ENCODE data around the gene PEX11A.
A peak's percentile ranks its signal among the peaks of the same experiment; 100 is the strongest.

Gene PEX11A

GRCh38 chr15:89679212-89679611, 11.3 kb downstream of the PEX11A start, which contains the start of gene PLIN1:
Gene PLIN1 (minus strand): TSS chr15:89679367. CDS start chr15:89677489, 1,878 bp downstream.
- ChIA-PET CTCF (no interaction called here), POLR2A (no interaction called here)
- H3K9me3 ChIP-seq (ENCODE audit: control extremely low read depth in 1 of 5, control insufficient read depth in 4 of 5, insufficient read depth in 2 of 5, low read depth in 1 of 5, low read length in 4 of 5): no peaks in the 10 kb centered on the region
- H3K27me3 ChIP-seq (replicated peaks in 2 of 5; ENCODE audit: control insufficient read depth in 4 of 5, insufficient read depth in 5 of 5, low read length in 4 of 5): peaks cover 0 to 3% (median 0%) of the 10 kb centered on the region in 5 experiments
- no peak within 1 kb of the TSS for H3K4me3 ChIP-seq (ENCODE audit: control insufficient read depth in 1 of 7, extremely low read depth in 1 of 7, insufficient read depth in 4 of 7, low read depth in 2 of 7, low read length in 6 of 7)
- 100% methylated on average over 2 of the region's 2 CpGs for WGBS (ENCODE audit: insufficient coverage)
- no peak for DNase-seq
- no peaks in the 10 kb centered on the region for H3K4me1 ChIP-seq (ENCODE audit: control extremely low read depth in 1 of 4, control insufficient read depth in 4 of 4, insufficient read depth in 4 of 4, low read length in 3 of 4)
- H3K36me3 ChIP-seq (ENCODE audit: control insufficient read depth in 4 of 4, insufficient read depth in 4 of 4, low read length in 3 of 4): peaks cover 0 to 15% (median 7%) of the 10 kb centered on the region in 4 experiments
- no peak within 1 kb of the TSS for H3K27ac ChIP-seq (ENCODE audit: insufficient read depth in 1 of 2, low read depth in 1 of 2, low read length in 2 of 2, poor library complexity in 1 of 2, severe bottlenecking in 2 of 2)

GRCh38 chr15:89677381-89677780, 13.2 kb downstream of the PEX11A start:
- no peaks in the 10 kb centered on the region for H3K9me3 ChIP-seq (ENCODE audit: control extremely low read depth in 1 of 5, control insufficient read depth in 4 of 5, insufficient read depth in 2 of 5, low read depth in 1 of 5, low read length in 4 of 5)
- POLR2A ChIA-PET: no interaction called here
- H3K4me1 ChIP-seq (ENCODE audit: control extremely low read depth in 1 of 4, control insufficient read depth in 4 of 4, insufficient read depth in 4 of 4, low read length in 3 of 4): no peaks in the 10 kb centered on the region
- H3K4me3 ChIP-seq (ENCODE audit: control insufficient read depth in 1 of 7, extremely low read depth in 1 of 7, insufficient read depth in 4 of 7, low read depth in 2 of 7, low read length in 6 of 7): no peak overlapping the region
- DNase-seq: no peak
- no CpG with 5 or more reads among the region's 1 CpG for WGBS (ENCODE audit: insufficient coverage)
- no peaks in the 10 kb centered on the region for H3K36me3 ChIP-seq (ENCODE audit: control insufficient read depth in 4 of 4, insufficient read depth in 4 of 4, low read length in 3 of 4)
- no peak overlapping the region for H3K27ac ChIP-seq (ENCODE audit: insufficient read depth in 1 of 2, low read depth in 1 of 2, low read length in 2 of 2, poor library complexity in 1 of 2, severe bottlenecking in 2 of 2)
- CTCF ChIA-PET: no interaction called here
- H3K27me3 ChIP-seq (replicated peaks in 2 of 5; ENCODE audit: control insufficient read depth in 4 of 5, insufficient read depth in 5 of 5, low read length in 4 of 5): peaks cover 0 to 3% (median 0%) of the 10 kb centered on the region in 5 experiments

- CTCF ChIA-PET: interaction anchor here (6.8 kb wide), 1 partner anchor 16 kb away, joined by 46 read pairs; no protein-coding TSS in a partner anchor
These were observed 14.9 kb downstream of the PEX11A start for GRCh38 chr15:89675606-89676005.

GRCh38 chr15:89674526-89674925, 16.0 kb downstream of the PEX11A start:
- Histone ChIP-seq H3K4me3 (ENCODE audit: control insufficient read depth in 1 of 7, extremely low read depth in 1 of 7, insufficient read depth in 4 of 7, low read depth in 2 of 7, low read length in 6 of 7) (no peak overlapping the region), H3K27ac (ENCODE audit: insufficient read depth in 1 of 2, low read depth in 1 of 2, low read length in 2 of 2, poor library complexity in 1 of 2, severe bottlenecking in 2 of 2) (no peak overlapping the region), H3K36me3 (ENCODE audit: control insufficient read depth in 4 of 4, insufficient read depth in 4 of 4, low read length in 3 of 4) (no peaks in the 10 kb centered on the region), H3K9me3 (ENCODE audit: control extremely low read depth in 1 of 5, control insufficient read depth in 4 of 5, insufficient read depth in 2 of 5, low read depth in 1 of 5, low read length in 4 of 5) (no peaks in the 10 kb centered on the region), H3K4me1 (ENCODE audit: control extremely low read depth in 1 of 4, control insufficient read depth in 4 of 4, insufficient read depth in 4 of 4, low read length in 3 of 4) (no peaks in the 10 kb centered on the region), H3K27me3 (replicated peaks in 2 of 5; ENCODE audit: control insufficient read depth in 4 of 5, insufficient read depth in 5 of 5, low read length in 4 of 5) (no peaks in the 10 kb centered on the region)
- peak in 2 of 3 donors; percentile 37 to 41 for DNase-seq
- WGBS (ENCODE audit: insufficient coverage): 72% methylated on average over 3 of the region's 4 CpGs
- ChIA-PET CTCF (interaction anchor here (2.6 to 6.8 kb wide), 2 partner anchors 10 to 15 kb away, joined by 13 to 46 read pairs; no protein-coding TSS in a partner anchor), POLR2A (no interaction called here)

More at GRCh38 chr15:89675606-89676005, 14.9 kb downstream of the PEX11A start:
- H3K9me3 ChIP-seq (ENCODE audit: control extremely low read depth in 1 of 5, control insufficient read depth in 4 of 5, insufficient read depth in 2 of 5, low read depth in 1 of 5, low read length in 4 of 5): no peaks in the 10 kb centered on the region
- H3K27me3 ChIP-seq (replicated peaks in 2 of 5; ENCODE audit: control insufficient read depth in 4 of 5, insufficient read depth in 5 of 5, low read length in 4 of 5): peaks cover 0 to under 1% (median 0%) of the 10 kb centered on the region in 5 experiments
- H3K27ac ChIP-seq (ENCODE audit: insufficient read depth in 1 of 2, low read depth in 1 of 2, low read length in 2 of 2, poor library complexity in 1 of 2, severe bottlenecking in 2 of 2): no peak overlapping the region
- POLR2A ChIA-PET: no interaction called here
- WGBS (ENCODE audit: insufficient coverage): no CpG with 5 or more reads among the region's 6 CpGs
- H3K4me1 ChIP-seq (ENCODE audit: control extremely low read depth in 1 of 4, control insufficient read depth in 4 of 4, insufficient read depth in 4 of 4, low read length in 3 of 4): no peaks in the 10 kb centered on the region
- H3K4me3 ChIP-seq (ENCODE audit: control insufficient read depth in 1 of 7, extremely low read depth in 1 of 7, insufficient read depth in 4 of 7, low read depth in 2 of 7, low read length in 6 of 7): no peak overlapping the region
- H3K36me3 ChIP-seq (ENCODE audit: control insufficient read depth in 4 of 4, insufficient read depth in 4 of 4, low read length in 3 of 4): no peaks in the 10 kb centered on the region
- no peak for DNase-seq

- CTCF ChIA-PET: interaction anchor here (0.7 to 6.8 kb wide), 7 partner anchors 9 to 73 kb away, joined by 3 to 46 read pairs (median 3); no protein-coding TSS in a partner anchor
- WGBS (ENCODE audit: insufficient coverage): 86% methylated on average over 11 of the region's 12 CpGs
- DNase-seq: peak in 2 of 3 donors; percentile 60 to 66
- Histone ChIP-seq H3K4me1 (ENCODE audit: control extremely low read depth in 1 of 4, control insufficient read depth in 4 of 4, insufficient read depth in 4 of 4, low read length in 3 of 4) (no peaks in the 10 kb centered on the region), H3K27ac (ENCODE audit: insufficient read depth in 1 of 2, low read depth in 1 of 2, low read length in 2 of 2, poor library complexity in 1 of 2, severe bottlenecking in 2 of 2) (no peak overlapping the region), H3K4me3 (ENCODE audit: control insufficient read depth in 1 of 7, extremely low read depth in 1 of 7, insufficient read depth in 4 of 7, low read depth in 2 of 7, low read length in 6 of 7) (no peak overlapping the region), H3K36me3 (ENCODE audit: control insufficient read depth in 4 of 4, insufficient read depth in 4 of 4, low read length in 3 of 4) (no peaks in the 10 kb centered on the region), H3K9me3 (ENCODE audit: control extremely low read depth in 1 of 5, control insufficient read depth in 4 of 5, insufficient read depth in 2 of 5, low read depth in 1 of 5, low read length in 4 of 5) (no peaks in the 10 kb centered on the region), H3K27me3 (replicated peaks in 2 of 5; ENCODE audit: control insufficient read depth in 4 of 5, insufficient read depth in 5 of 5, low read length in 4 of 5) (no peaks in the 10 kb centered on the region)
- POLR2A ChIA-PET: no interaction called here
These were observed 17.4 kb downstream of the PEX11A start for GRCh38 chr15:89673165-89673512.

GRCh38 chr15:89672221-89673164, 18.1 kb downstream of the PEX11A start:
- WGBS (ENCODE audit: insufficient coverage): over 99% methylated on average over 10 of the region's 12 CpGs
- no peak for DNase-seq
- POLR2A ChIA-PET: no interaction called here
- H3K27me3 ChIP-seq (replicated peaks in 2 of 5; ENCODE audit: control insufficient read depth in 4 of 5, insufficient read depth in 5 of 5, low read length in 4 of 5): no peaks in the 10 kb centered on the region
- H3K9me3 ChIP-seq (ENCODE audit: control extremely low read depth in 1 of 5, control insufficient read depth in 4 of 5, insufficient read depth in 2 of 5, low read depth in 1 of 5, low read length in 4 of 5): no peaks in the 10 kb centered on the region
- H3K36me3 ChIP-seq (ENCODE audit: control insufficient read depth in 4 of 4, insufficient read depth in 4 of 4, low read length in 3 of 4): no peaks in the 10 kb centered on the region
- H3K4me3 ChIP-seq (ENCODE audit: control insufficient read depth in 1 of 7, extremely low read depth in 1 of 7, insufficient read depth in 4 of 7, low read depth in 2 of 7, low read length in 6 of 7): no peak overlapping the region
- CTCF ChIA-PET: interaction anchor here (0.7 to 6.8 kb wide), 7 partner anchors 8 to 72 kb away, joined by 3 to 46 read pairs (median 3); no protein-coding TSS in a partner anchor
- no peak overlapping the region for H3K27ac ChIP-seq (ENCODE audit: insufficient read depth in 1 of 2, low read depth in 1 of 2, low read length in 2 of 2, poor library complexity in 1 of 2, severe bottlenecking in 2 of 2)
- H3K4me1 ChIP-seq (ENCODE audit: control extremely low read depth in 1 of 4, control insufficient read depth in 4 of 4, insufficient read depth in 4 of 4, low read length in 3 of 4): no peaks in the 10 kb centered on the region

- Histone ChIP-seq H3K27ac (ENCODE audit: insufficient read depth in 1 of 2, low read depth in 1 of 2, low read length in 2 of 2, poor library complexity in 1 of 2, severe bottlenecking in 2 of 2) (no peak overlapping the region), H3K36me3 (ENCODE audit: control insufficient read depth in 4 of 4, insufficient read depth in 4 of 4, low read length in 3 of 4) (no peaks in the 10 kb centered on the region), H3K9me3 (ENCODE audit: control extremely low read depth in 1 of 5, control insufficient read depth in 4 of 5, insufficient read depth in 2 of 5, low read depth in 1 of 5, low read length in 4 of 5) (no peaks in the 10 kb centered on the region), H3K27me3 (replicated peaks in 2 of 5; ENCODE audit: control insufficient read depth in 4 of 5, insufficient read depth in 5 of 5, low read length in 4 of 5) (no peaks in the 10 kb centered on the region), H3K4me3 (ENCODE audit: control insufficient read depth in 1 of 7, extremely low read depth in 1 of 7, insufficient read depth in 4 of 7, low read depth in 2 of 7, low read length in 6 of 7) (no peak overlapping the region), H3K4me1 (ENCODE audit: control extremely low read depth in 1 of 4, control insufficient read depth in 4 of 4, insufficient read depth in 4 of 4, low read length in 3 of 4) (no peaks in the 10 kb centered on the region)
- ChIA-PET POLR2A (no interaction called here), CTCF (interaction anchor here (1.4 to 6.8 kb wide), 3 partner anchors 12 to 24 kb away, joined by 3 to 46 read pairs (median 8); no protein-coding TSS in a partner anchor)
- DNase-seq: no peak
- 100% methylated on average over 2 of the region's 4 CpGs for WGBS (ENCODE audit: insufficient coverage)
These were observed 18.9 kb downstream of the PEX11A start for GRCh38 chr15:89671687-89672086.

Data from common myeloid progenitor, CD34-positive (primary cell).